ENCODE results near the gene FASLG.

DNA sequence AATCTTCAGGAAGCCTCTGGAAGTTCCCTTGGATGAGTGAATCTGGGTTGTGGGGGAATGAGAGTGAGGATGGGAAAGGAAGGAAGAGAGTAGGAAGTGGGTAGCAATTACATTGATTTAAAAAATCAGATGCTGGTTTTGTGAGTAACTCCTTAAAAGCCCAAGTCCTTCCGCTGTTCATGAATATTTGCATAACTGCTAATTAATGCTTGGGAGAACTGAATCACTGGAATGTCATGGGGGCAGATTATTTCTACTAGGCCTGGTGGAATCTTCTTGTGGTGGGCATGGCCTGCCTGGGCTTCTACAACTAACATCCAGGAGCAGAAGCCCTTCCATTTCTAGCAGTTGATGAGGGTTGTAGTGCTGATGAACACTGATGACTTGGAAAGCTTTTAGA lies 52.7 kb downstream of the FASLG start:
- TF ChIP-seq, protein P1, sequence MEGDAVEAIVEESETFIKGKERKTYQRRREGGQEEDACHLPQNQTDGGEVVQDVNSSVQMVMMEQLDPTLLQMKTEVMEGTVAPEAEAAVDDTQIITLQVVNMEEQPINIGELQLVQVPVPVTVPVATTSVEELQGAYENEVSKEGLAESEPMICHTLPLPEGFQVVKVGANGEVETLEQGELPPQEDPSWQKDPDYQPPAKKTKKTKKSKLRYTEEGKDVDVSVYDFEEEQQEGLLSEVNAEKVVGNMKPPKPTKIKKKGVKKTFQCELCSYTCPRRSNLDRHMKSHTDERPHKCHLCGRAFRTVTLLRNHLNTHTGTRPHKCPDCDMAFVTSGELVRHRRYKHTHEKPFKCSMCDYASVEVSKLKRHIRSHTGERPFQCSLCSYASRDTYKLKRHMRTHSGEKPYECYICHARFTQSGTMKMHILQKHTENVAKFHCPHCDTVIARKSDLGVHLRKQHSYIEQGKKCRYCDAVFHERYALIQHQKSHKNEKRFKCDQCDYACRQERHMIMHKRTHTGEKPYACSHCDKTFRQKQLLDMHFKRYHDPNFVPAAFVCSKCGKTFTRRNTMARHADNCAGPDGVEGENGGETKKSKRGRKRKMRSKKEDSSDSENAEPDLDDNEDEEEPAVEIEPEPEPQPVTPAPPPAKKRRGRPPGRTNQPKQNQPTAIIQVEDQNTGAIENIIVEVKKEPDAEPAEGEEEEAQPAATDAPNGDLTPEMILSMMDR (IDR thresholded peaks at IDR 0.05) = no peak
- TF ChIP-seq POLR2A (IDR thresholded peaks at IDR 0.05) = no peak

Measured in body of pancreas (tissue), 4 donors.